ENCODE measurements around the gene MATR3.

GRCh38 chr5:139368613-139369012 is 75.1 kb downstream of the MATR3 start:
- TF ChIP-seq CTCF (IDR thresholded peaks at IDR 0.05; ENCODE audit: low read depth, low read length, missing input control) (no peak), FOXA1 (IDR thresholded peaks at IDR 0.05) (no peak), YY1 (IDR thresholded peaks at IDR 0.05) (no peak), RXRA (IDR thresholded peaks at IDR 0.05) (no peak)
- TF ChIP-seq, protein P1, sequence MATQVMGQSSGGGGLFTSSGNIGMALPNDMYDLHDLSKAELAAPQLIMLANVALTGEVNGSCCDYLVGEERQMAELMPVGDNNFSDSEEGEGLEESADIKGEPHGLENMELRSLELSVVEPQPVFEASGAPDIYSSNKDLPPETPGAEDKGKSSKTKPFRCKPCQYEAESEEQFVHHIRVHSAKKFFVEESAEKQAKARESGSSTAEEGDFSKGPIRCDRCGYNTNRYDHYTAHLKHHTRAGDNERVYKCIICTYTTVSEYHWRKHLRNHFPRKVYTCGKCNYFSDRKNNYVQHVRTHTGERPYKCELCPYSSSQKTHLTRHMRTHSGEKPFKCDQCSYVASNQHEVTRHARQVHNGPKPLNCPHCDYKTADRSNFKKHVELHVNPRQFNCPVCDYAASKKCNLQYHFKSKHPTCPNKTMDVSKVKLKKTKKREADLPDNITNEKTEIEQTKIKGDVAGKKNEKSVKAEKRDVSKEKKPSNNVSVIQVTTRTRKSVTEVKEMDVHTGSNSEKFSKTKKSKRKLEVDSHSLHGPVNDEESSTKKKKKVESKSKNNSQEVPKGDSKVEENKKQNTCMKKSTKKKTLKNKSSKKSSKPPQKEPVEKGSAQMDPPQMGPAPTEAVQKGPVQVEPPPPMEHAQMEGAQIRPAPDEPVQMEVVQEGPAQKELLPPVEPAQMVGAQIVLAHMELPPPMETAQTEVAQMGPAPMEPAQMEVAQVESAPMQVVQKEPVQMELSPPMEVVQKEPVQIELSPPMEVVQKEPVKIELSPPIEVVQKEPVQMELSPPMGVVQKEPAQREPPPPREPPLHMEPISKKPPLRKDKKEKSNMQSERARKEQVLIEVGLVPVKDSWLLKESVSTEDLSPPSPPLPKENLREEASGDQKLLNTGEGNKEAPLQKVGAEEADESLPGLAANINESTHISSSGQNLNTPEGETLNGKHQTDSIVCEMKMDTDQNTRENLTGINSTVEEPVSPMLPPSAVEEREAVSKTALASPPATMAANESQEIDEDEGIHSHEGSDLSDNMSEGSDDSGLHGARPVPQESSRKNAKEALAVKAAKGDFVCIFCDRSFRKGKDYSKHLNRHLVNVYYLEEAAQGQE (IDR thresholded peaks at IDR 0.05): no peak
- TF ChIP-seq, protein P2, sequence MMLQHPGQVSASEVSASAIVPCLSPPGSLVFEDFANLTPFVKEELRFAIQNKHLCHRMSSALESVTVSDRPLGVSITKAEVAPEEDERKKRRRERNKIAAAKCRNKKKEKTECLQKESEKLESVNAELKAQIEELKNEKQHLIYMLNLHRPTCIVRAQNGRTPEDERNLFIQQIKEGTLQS (IDR thresholded peaks at IDR 0.05): no peak

All from liver (tissue), 3 donors.